Measurements from ENCODE around the gene ZC3H4. TPM values are rescaled to one million over a fixed set of nuclear protein-coding genes. Genes with fewer than 3 reads are reported as not detected.

Gene ZC3H4
- total RNA-seq, 1 experiment from 2014 or later, result 73.0 TPM

GRCh38 chr19:47089767-47090350, 23.7 kb downstream of the ZC3H4 start:
- H3K4me3 Mint-ChIP-seq (ENCODE audit: low read depth, unreplicated experiment), result no peak overlapping the region
- no peaks in the 10 kb centered on the region for H3K9me3 Mint-ChIP-seq (ENCODE audit: low read depth, unreplicated experiment)
- intact Hi-C loops (cut with micrococcal nuclease; ENCODE audit: unreplicated experiment), result no loop called here
- BruUV-seq (replicated peaks), result no TSS peak
- H3K27me3 Mint-ChIP-seq (ENCODE audit: unreplicated experiment), result no peaks in the 10 kb centered on the region
- H3K36me3 Mint-ChIP-seq (ENCODE audit: insufficient read depth, unreplicated experiment), result peaks cover 85% of the 10 kb centered on the region
- DNase-seq, result no peak
- H3K27ac Mint-ChIP-seq (ENCODE audit: unreplicated experiment), result peak overlapping the region; percentile 26
- peaks cover 27% of the 10 kb centered on the region for H3K4me1 Mint-ChIP-seq (ENCODE audit: low read depth, unreplicated experiment)
- CTCF ChIA-PET, result no interaction called here
- TF ChIP-seq, protein P1, sequence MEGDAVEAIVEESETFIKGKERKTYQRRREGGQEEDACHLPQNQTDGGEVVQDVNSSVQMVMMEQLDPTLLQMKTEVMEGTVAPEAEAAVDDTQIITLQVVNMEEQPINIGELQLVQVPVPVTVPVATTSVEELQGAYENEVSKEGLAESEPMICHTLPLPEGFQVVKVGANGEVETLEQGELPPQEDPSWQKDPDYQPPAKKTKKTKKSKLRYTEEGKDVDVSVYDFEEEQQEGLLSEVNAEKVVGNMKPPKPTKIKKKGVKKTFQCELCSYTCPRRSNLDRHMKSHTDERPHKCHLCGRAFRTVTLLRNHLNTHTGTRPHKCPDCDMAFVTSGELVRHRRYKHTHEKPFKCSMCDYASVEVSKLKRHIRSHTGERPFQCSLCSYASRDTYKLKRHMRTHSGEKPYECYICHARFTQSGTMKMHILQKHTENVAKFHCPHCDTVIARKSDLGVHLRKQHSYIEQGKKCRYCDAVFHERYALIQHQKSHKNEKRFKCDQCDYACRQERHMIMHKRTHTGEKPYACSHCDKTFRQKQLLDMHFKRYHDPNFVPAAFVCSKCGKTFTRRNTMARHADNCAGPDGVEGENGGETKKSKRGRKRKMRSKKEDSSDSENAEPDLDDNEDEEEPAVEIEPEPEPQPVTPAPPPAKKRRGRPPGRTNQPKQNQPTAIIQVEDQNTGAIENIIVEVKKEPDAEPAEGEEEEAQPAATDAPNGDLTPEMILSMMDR (IDR thresholded peaks at IDR 0.05; ENCODE audit: unreplicated experiment), result no peak

DNA sequence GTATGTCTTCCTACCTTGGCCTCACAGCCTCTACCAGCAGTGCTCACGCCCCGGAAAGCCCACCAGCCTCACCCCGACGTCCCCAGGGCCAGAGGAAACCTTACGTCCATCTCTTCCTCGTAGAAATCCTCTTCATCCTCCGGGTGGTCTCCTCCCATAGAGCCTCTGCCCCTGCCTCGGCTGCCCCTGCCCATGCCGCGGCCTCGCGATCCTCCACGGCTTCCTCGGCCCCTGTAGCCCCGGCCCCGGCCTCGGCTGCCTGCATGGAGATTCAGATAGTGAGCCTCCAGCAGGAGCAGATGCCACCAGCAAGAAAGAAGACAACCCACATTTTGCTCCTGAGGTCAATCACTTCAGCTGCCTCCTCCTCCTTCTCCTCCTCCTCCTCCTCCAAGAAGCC, 27.3 kb downstream of the ZC3H4 start:
- peaks cover 12% of the 10 kb centered on the region for H3K4me1 Mint-ChIP-seq (ENCODE audit: low read depth, unreplicated experiment)
- no peak overlapping the region for H3K4me3 Mint-ChIP-seq (ENCODE audit: low read depth, unreplicated experiment)
- H3K36me3 Mint-ChIP-seq (ENCODE audit: insufficient read depth, unreplicated experiment), result peaks cover 83% of the 10 kb centered on the region
- intact Hi-C loops (cut with micrococcal nuclease; ENCODE audit: unreplicated experiment), result no loop called here
- CTCF ChIA-PET, result no interaction called here
- H3K9me3 Mint-ChIP-seq (ENCODE audit: low read depth, unreplicated experiment), result no peaks in the 10 kb centered on the region
- TF ChIP-seq, protein P1 (IDR thresholded peaks at IDR 0.05; ENCODE audit: unreplicated experiment), result no peak
- no peak for DNase-seq
- H3K27ac Mint-ChIP-seq (ENCODE audit: unreplicated experiment), result no peak overlapping the region
- BruUV-seq (replicated peaks), result no TSS peak
- H3K27me3 Mint-ChIP-seq (ENCODE audit: unreplicated experiment), result no peaks in the 10 kb centered on the region

- CTCF ChIA-PET, result no interaction called here
- H3K27me3 Mint-ChIP-seq (ENCODE audit: unreplicated experiment), result no peaks in the 10 kb centered on the region
- TF ChIP-seq, protein P1 (IDR thresholded peaks at IDR 0.05; ENCODE audit: unreplicated experiment), result no peak
- peaks cover 7% of the 10 kb centered on the region for H3K4me1 Mint-ChIP-seq (ENCODE audit: low read depth, unreplicated experiment)
- intact Hi-C loops (cut with micrococcal nuclease; ENCODE audit: unreplicated experiment), result no loop called here
- H3K4me3 Mint-ChIP-seq (ENCODE audit: low read depth, unreplicated experiment), result no peak overlapping the region
- DNase-seq, result no peak
- no peak overlapping the region for H3K27ac Mint-ChIP-seq (ENCODE audit: unreplicated experiment)
- no peaks in the 10 kb centered on the region for H3K9me3 Mint-ChIP-seq (ENCODE audit: low read depth, unreplicated experiment)
- no TSS peak for BruUV-seq (replicated peaks)
- peaks cover 84% of the 10 kb centered on the region for H3K36me3 Mint-ChIP-seq (ENCODE audit: insufficient read depth, unreplicated experiment)
These were observed 28.6 kb downstream of the ZC3H4 start for GRCh38 chr19:47084879-47085439.

DNA sequence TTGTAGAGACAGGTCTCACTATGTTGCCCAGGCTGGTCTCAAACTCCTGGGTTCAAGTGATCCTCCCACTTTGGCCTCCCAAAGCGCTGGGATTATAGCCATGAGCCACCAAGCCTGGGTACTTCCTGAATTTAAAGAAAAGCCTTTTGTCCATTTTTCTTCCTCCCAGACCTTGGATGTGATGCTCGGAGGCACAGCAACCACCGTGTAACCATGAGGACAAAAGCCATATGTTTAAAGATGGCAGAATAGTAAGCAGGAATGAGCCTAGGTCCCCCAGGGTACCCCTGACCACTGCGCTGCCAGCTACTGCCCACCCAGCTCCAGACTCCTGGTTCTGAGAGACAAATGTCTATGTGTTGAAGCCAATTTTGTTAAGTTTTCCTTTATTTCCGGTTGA, 31.1 kb downstream of the ZC3H4 start:
- no TSS peak for BruUV-seq (replicated peaks)

More for the DNA sequence above, 31.1 kb downstream of the ZC3H4 start:
- intact Hi-C loops (cut with micrococcal nuclease; ENCODE audit: unreplicated experiment), result no loop called here
- Mint-ChIP-seq H3K36me3 (ENCODE audit: insufficient read depth, unreplicated experiment) (peaks cover 91% of the 10 kb centered on the region), H3K4me3 (ENCODE audit: low read depth, unreplicated experiment) (no peak overlapping the region), H3K27me3 (ENCODE audit: unreplicated experiment) (no peaks in the 10 kb centered on the region), H3K9me3 (ENCODE audit: low read depth, unreplicated experiment) (no peaks in the 10 kb centered on the region), H3K27ac (ENCODE audit: unreplicated experiment) (no peak overlapping the region), H3K4me1 (ENCODE audit: low read depth, unreplicated experiment) (no peaks in the 10 kb centered on the region)
- TF ChIP-seq, protein P1 (IDR thresholded peaks at IDR 0.05; ENCODE audit: unreplicated experiment), result no peak
- CTCF ChIA-PET, result no interaction called here
- no peak for DNase-seq
